ENCODE data around the gene PRR36. TPM values are rescaled to one million over a fixed set of nuclear protein-coding genes. Genes with fewer than 3 reads are reported as not detected.

Gene PRR36
- total and polyA plus RNA-seq, 11 donors = 0.01 to 0.27 (median 0.08) TPM; not detected in 4

GRCh38 chr19:7818806-7819205 lies 55.4 kb downstream of the PRR36 start:
- H3K27ac ChIP-seq = no peak overlapping the region
- peaks cover 0 to 28% (median 0%) of the 10 kb centered on the region in 9 donors for H3K27me3 ChIP-seq
- ATAC-seq (no peak), DNase-seq (no peak)
- 43 to 88% (median 74%) methylated on average over 2 of the region's 2 CpGs for WGBS, 4 donors
- TF ChIP-seq, protein P1, sequence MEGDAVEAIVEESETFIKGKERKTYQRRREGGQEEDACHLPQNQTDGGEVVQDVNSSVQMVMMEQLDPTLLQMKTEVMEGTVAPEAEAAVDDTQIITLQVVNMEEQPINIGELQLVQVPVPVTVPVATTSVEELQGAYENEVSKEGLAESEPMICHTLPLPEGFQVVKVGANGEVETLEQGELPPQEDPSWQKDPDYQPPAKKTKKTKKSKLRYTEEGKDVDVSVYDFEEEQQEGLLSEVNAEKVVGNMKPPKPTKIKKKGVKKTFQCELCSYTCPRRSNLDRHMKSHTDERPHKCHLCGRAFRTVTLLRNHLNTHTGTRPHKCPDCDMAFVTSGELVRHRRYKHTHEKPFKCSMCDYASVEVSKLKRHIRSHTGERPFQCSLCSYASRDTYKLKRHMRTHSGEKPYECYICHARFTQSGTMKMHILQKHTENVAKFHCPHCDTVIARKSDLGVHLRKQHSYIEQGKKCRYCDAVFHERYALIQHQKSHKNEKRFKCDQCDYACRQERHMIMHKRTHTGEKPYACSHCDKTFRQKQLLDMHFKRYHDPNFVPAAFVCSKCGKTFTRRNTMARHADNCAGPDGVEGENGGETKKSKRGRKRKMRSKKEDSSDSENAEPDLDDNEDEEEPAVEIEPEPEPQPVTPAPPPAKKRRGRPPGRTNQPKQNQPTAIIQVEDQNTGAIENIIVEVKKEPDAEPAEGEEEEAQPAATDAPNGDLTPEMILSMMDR (IDR thresholded peaks at IDR 0.05) = no peak
- no peak for TF ChIP-seq POLR2A (IDR thresholded peaks at IDR 0.05)
- intact Hi-C loops (cut with DNase I) = no loop called here
- H3K4me3 ChIP-seq = no peak overlapping the region
- peaks cover 0 to 32% (median 19%) of the 10 kb centered on the region in 12 donors for H3K9me3 ChIP-seq
- peaks cover 0 to 8% (median 0%) of the 10 kb centered on the region in 12 donors for H3K4me1 ChIP-seq
- no peaks in the 10 kb centered on the region for H3K36me3 ChIP-seq

Other genes starting within 250 kb of the PRR36 start
- gene XAB2, start 244.8 kb downstream of the PRR36 start, total RNA-seq = 10 to 100 TPM; 16.3 to 36.2 (median 23.6) TPM
- gene XAB2, start 244.8 kb downstream of the PRR36 start, polyA plus RNA-seq = 10 to 100 TPM; 19.9 to 25.0 TPM
- gene PET100, start 244.6 kb downstream of the PRR36 start, total RNA-seq = 100 to 1,000 TPM in 7 of 9 donors, 10 to 100 TPM in 2; 22.3 to 185 (median 136) TPM
- 100 to 1,000 TPM in 1 of 2 donors, 10 to 100 TPM in 1; 55.4 to 405 TPM for gene PET100, start 244.6 kb downstream of the PRR36 start, polyA plus RNA-seq
- 1 to 10 TPM in 7 of 9 donors, under 1 TPM in 2; 0.54 to 3.0 (median 1.3) TPM for gene PCP2, start 240.7 kb downstream of the PRR36 start, total RNA-seq
- gene PCP2, start 240.7 kb downstream of the PRR36 start, polyA plus RNA-seq = under 1 TPM; 0.62 to 0.65 TPM
- gene STXBP2, start 237.3 kb downstream of the PRR36 start, total RNA-seq = 10 to 100 TPM in 2 of 9 donors, 1 to 10 TPM in 7; 1.2 to 46.7 (median 4.7) TPM
- 1 to 10 TPM; 4.2 to 6.7 TPM for gene STXBP2, start 237.3 kb downstream of the PRR36 start, polyA plus RNA-seq
- 1 to 10 TPM in 1 of 9 donors, not detected in 8; 2.6 TPM for gene RETN, start 205.3 kb downstream of the PRR36 start, total RNA-seq
- 1 to 10 TPM; 4.8 to 9.2 TPM for gene RETN, start 205.3 kb downstream of the PRR36 start, polyA plus RNA-seq
- gene MCEMP1, start 197.3 kb downstream of the PRR36 start, total RNA-seq = 1 to 10 TPM in 1 of 9 donors, under 1 TPM in 5, not detected in 3; 0.16 to 1.4 (median 0.54) TPM
- 1 to 10 TPM in 1 of 2 donors, under 1 TPM in 1; 0.34 to 1.1 TPM for gene MCEMP1, start 197.3 kb downstream of the PRR36 start, polyA plus RNA-seq
- gene TRAPPC5, start 193.6 kb downstream of the PRR36 start, total RNA-seq = 100 to 1,000 TPM in 4 of 9 donors, 10 to 100 TPM in 5; 65.9 to 124 (median 96.9) TPM
- 100 to 1,000 TPM in 1 of 2 donors, 10 to 100 TPM in 1; 60.1 to 170 TPM for gene TRAPPC5, start 193.6 kb downstream of the PRR36 start, polyA plus RNA-seq
- 1 to 10 TPM in 1 of 9 donors, under 1 TPM in 2, not detected in 6; 0.23 to 1.5 (median 0.54) TPM for gene FCER2, start 172.3 kb downstream of the PRR36 start, total RNA-seq
- gene FCER2, start 172.3 kb downstream of the PRR36 start, polyA plus RNA-seq = under 1 TPM; 0.06 to 0.15 TPM
- 1 to 10 TPM in 4 of 9 donors, under 1 TPM in 4, not detected in 1; 0.29 to 6.4 (median 1.1) TPM for gene CLEC4G, start 142.3 kb downstream of the PRR36 start, total RNA-seq
- gene CLEC4G, start 142.3 kb downstream of the PRR36 start, polyA plus RNA-seq = under 1 TPM; 0.22 to 0.38 TPM
- gene CD209, start 126.9 kb downstream of the PRR36 start, total RNA-seq = 10 to 100 TPM in 2 of 9 donors, 1 to 10 TPM in 7; 1.3 to 56.2 (median 5.4) TPM
- gene CD209, start 126.9 kb downstream of the PRR36 start, polyA plus RNA-seq = under 1 TPM; 0.53 to 0.75 TPM
- not detected for gene CLEC4M, start 111.1 kb downstream of the PRR36 start, total RNA-seq
- gene CLEC4M, start 111.1 kb downstream of the PRR36 start, polyA plus RNA-seq = not detected
- 10 to 100 TPM; 18.2 to 41.9 (median 22.1) TPM for gene EVI5L, start 44.2 kb downstream of the PRR36 start, total RNA-seq
- gene EVI5L, start 44.2 kb downstream of the PRR36 start, polyA plus RNA-seq = 10 to 100 TPM; 20.5 to 34.7 TPM
- gene LRRC8E, start 14.1 kb upstream of the PRR36 start, total RNA-seq = 1 to 10 TPM in 4 of 9 donors, under 1 TPM in 5; 0.17 to 2.2 (median 1.00) TPM
- 1 to 10 TPM in 1 of 2 donors, under 1 TPM in 1; 0.27 to 2.6 TPM for gene LRRC8E, start 14.1 kb upstream of the PRR36 start, polyA plus RNA-seq
- 10 to 100 TPM; 11.6 to 26.6 (median 23.5) TPM for gene MAP2K7, start 29.5 kb upstream of the PRR36 start, total RNA-seq
- 10 to 100 TPM; 22.2 to 35.5 TPM for gene MAP2K7, start 29.5 kb upstream of the PRR36 start, polyA plus RNA-seq
- gene TGFBR3L, start 40.4 kb upstream of the PRR36 start, total RNA-seq = 10 to 100 TPM in 2 of 9 donors, 1 to 10 TPM in 7; 3.6 to 41.2 (median 8.0) TPM
- 1 to 10 TPM in 1 of 2 donors, under 1 TPM in 1; 0.76 to 3.5 TPM for gene TGFBR3L, start 40.4 kb upstream of the PRR36 start, polyA plus RNA-seq
- 10 to 100 TPM in 4 of 9 donors, 1 to 10 TPM in 5; 6.8 to 16.7 (median 9.3) TPM for gene SNAPC2, start 45.9 kb upstream of the PRR36 start, total RNA-seq
- 10 to 100 TPM; 10.4 to 28.9 TPM for gene SNAPC2, start 45.9 kb upstream of the PRR36 start, polyA plus RNA-seq
- 1 to 10 TPM in 2 of 9 donors, under 1 TPM in 5, not detected in 2; 0.21 to 3.3 (median 0.32) TPM for gene CTXN1, start 51.7 kb upstream of the PRR36 start, total RNA-seq
- gene CTXN1, start 51.7 kb upstream of the PRR36 start, polyA plus RNA-seq = under 1 TPM in 1 of 2 donors, not detected in 1; 0.87 TPM
- 10 to 100 TPM; 55.9 to 99.9 (median 70.6) TPM for gene TIMM44, start 69.3 kb upstream of the PRR36 start, total RNA-seq
- 100 to 1,000 TPM in 1 of 2 donors, 10 to 100 TPM in 1; 99.6 to 140 TPM for gene TIMM44, start 69.3 kb upstream of the PRR36 start, polyA plus RNA-seq
- gene ELAVL1, start 131.3 kb upstream of the PRR36 start, total RNA-seq = 10 to 100 TPM; 31.4 to 62.0 (median 53.4) TPM
- gene ELAVL1, start 131.3 kb upstream of the PRR36 start, polyA plus RNA-seq = 10 to 100 TPM in 1 of 2 donors, 1 to 10 TPM in 1; 9.8 to 38.9 TPM
- not detected for gene CCL25, start 178.4 kb upstream of the PRR36 start, total RNA-seq
- not detected for gene CCL25, start 178.4 kb upstream of the PRR36 start, polyA plus RNA-seq